ENCODE data around the gene U2AF2.

Gene U2AF2

GRCh38 chr19:55690109-55690768 lies 35.4 kb downstream of the U2AF2 start:
- no peak for DNase-seq

DNA sequence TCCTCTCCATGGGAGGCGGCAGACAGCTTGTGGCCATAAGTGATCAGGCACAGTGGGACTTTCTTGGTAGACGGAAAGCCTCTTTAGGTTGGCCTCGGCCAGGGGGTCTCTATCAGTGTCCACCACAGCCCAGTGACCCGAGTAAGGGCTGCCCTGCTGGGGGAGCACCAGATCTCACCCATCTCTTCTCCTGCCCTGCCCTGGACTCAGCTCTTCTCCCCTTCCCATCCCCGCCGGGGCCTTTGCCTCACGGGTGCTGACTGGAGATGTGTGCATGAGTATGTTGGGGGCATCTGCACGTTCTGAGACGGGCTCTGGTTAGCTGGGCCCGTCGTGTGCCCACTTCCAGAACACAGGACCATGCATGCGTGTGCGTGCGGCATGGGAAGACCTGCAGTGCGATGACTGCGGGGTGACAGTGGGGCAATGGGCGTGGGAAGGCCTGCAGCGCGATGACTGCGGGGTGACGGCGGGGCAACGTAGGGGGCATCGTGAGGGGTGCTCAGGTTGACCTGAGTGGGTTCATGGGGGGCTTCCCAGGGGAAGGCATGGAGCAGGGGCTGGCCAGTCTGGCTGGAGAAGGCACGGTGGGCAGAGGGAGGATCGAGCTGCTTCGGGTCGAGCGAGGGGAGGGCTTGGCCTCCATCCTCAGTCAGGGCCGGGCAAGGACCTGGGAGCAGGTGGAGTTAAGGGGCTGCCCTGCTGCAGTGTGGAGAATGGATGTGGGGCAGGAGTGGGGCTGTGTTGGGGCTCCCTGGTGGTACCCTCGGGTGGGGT lies 36.1 kb downstream of the U2AF2 start:
- DNase-seq: no peak

DNA sequence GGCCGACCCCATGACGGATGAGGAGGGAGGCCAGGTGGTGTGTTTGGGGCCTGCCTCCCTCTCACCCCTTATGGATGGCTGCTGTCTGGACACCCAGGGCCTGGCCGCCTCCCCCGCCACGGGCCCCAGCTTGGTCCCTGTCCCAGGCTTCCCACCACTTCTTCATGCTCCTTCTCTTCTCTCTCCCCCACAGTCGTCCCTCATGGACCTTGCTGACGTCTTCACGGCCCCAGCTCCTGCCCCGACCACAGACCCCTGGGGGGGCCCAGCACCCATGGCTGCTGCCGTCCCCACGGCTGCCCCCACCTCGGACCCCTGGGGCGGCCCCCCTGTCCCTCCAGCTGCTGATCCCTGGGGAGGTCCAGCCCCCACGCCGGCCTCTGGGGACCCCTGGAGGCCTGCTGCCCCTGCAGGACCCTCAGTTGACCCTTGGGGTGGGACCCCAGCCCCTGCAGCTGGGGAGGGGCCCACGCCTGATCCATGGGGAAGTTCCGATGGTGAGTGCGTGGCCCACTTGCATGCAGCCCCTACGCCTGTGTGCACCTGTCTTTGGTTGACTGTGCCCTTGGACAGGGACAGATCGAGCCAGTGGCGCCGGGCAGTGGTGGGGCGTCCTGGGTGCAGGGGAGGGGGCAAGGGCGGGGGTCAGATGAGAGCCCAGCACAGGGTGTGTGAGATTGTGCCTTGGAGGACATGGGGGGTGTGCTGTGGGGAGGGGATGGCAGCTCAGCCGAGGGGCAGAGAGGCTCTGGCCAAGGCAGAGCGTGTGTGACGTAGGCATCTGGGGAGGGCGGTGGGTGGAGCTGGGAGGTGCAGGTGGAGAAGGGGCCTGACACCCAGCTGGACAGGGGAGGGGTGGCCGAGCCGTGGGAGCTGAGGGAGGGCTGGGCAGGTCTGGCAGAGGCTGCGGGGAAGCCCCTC lies 37.0 kb downstream of the U2AF2 start:
- no peak for DNase-seq

DNA sequence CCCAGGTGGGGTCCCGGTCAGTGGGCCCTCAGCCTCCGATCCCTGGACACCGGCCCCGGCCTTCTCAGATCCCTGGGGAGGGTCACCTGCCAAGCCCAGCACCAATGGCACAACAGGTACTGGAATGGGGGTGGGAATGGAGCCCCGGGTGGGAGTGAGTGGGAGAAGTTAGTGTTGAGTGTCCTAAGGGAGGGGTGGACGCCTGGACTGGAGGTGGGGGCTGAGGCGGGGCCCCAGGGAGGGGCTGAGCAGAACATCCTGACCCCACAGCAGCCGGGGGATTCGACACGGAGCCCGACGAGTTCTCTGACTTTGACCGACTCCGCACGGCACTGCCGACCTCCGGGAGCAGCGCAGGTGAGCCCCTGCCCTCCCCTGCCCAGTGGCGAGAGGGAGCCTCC lies 37.8 kb downstream of the U2AF2 start:
- DNase-seq: no peak

DNA sequence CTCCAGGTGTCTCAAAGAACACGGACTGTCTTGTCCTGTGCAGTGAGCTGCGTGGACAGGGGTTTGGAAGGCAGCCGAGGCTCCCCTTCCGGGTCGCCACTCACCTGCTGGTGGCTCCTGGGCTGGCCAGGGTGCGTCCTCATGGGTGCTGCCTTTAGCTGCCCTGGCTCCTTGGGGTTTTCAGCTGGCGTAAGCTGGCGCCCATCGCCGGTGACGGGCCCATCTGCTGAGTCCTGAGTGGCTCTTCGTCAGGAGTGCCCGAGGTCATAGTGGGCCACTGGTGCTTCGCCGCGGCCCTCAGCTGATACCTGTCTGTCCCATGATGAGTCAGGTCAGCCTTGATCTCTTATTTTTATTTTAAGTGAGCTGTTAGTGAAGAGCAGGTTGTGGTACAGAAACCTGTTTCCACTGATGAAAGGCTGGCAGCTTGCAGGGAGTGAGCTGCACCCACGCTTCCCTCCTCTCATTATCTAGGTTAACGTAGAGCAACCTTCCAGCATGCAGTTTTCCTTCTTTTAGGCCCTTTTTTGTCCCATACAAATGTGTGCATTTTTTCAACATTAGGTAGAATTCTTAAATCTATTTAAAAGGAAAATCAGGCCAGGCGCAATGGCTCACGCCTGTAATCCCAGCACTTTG lies 38.6 kb downstream of the U2AF2 start:
- no peak for DNase-seq

DNA sequence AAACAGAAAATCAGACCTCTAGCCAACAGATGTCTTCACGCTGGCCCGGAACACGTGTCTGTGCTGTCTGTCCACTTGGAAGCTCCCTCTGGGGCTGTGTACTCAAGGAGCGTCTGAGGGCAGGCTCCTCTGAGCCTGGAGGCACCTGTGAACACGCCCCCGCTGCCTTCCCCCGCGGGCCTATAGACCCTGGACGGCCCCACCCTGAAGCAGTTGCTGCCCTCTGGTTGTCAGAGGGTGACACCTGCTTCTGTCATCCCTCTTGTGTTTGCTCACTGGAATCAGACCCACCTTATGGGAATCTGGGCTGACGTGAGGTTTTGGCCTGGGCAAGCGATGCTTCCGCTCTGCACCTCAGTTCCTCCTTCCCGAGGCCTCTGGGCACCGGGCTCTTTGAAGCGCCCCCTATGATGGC lies 39.4 kb downstream of the U2AF2 start:
- no peak for DNase-seq

DNA sequence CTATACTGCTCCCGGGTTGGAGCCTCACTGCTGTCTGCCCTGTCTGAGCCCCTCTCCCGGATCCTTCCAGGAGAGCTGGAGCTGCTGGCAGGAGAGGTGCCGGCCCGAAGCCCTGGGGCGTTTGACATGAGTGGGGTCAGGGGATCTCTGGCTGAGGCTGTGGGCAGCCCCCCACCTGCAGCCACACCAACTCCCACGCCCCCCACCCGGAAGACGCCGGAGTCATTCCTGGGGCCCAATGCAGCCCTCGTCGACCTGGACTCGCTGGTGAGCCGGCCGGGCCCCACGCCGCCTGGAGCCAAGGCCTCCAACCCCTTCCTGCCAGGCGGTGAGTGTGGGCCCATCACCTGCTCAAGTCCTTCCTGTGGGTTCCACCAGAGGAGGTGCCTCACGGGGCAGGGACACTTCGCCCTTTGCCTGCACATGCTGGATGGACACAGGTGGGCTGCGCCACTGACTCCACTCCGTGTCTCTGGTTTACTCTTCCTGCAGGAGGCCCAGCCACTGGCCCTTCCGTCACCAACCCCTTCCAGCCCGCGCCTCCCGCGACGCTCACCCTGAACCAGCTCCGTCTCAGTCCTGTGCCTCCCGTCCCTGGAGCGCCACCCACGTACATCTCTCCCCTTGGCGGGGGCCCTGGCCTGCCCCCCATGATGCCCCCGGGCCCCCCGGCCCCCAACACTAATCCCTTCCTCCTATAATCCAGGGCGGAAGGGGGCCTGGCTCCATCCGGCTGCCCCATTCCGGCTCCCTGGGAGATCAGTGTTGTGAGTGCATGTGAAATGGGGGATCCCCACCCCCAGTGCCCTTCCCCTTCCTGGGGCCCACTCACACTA lies 40.0 kb downstream of the U2AF2 start:
- no peak for DNase-seq

DNA sequence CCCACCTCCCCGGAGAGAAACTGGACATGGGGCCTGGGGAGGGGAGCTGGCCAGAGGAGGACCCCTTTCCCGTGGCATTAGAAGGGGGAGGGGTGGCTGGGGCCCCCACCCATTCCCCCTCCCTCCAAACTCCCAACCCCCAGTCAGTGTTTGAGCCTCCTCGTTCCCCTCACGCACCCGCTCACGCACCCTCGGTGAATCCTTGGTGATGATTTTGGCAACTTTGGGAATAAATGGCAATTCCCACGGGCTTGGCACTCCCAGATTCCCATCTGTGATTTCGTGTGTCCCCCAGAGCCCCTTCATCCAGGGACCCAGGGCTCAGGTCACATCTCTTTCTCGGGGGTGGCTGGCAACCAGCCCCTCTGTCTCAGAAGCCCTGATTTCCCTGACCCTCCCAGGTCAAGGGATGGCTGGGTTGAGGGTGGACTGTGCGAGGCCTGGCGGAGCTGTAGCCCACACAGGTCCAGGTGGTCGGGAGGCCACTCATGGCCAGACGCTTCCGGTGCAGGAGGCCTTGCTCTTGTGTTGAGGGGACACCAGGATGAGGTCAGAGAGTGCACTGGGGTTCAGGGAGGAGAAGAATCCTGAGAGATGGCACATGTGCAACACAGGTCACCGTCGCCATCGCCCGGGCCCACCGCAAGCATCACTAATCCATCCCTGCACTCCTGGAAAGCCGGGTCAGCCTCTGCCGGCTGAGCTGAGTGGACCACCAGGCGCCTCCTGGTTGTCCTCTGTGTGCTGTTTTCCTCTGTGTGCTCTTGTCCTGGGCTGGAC lies 40.9 kb downstream of the U2AF2 start:
- DNase-seq: no peak

- no peak for DNase-seq
Observed at GRCh38 chr19:55696301-55697068, 41.6 kb downstream of the U2AF2 start.

DNA sequence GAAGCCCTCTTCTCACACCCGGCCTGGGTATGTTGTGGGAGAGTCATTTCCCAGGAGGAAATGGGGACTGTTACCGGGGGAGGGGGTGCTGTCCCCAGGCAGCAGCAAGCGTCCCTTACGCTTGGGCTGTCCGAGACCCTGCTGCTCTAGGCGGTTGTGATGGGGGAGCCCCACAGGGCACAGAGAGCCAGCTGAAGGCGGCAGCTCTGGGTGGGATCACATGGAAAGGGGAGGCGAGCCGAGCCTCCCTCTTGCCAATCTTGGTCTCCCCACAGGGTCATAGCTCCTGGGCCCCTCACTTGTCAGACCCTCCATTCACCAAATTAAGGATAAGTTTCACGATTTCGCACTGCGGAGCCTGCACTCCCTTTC lies 42.2 kb downstream of the U2AF2 start:
- no peak for DNase-seq

DNA sequence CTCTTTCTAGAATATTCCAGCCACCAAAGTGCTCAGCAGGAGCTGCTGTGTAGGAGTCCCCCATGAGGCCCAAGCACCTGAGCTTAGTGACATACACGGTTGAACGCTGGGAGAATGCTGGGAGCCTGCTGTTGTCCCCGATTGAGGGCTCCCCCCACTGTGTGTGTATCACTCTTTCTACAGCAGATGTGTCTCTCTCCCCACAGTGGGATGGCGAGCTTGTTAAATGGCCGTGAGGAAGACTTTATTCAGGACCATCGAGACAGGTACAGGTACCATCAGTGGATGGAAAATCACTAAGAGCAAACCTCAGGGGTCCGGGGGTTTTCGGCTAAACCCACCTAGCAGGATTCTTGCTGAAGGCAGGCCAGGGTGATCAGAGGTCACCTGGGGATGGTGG lies 42.9 kb downstream of the U2AF2 start:
- no peak for DNase-seq

DNA sequence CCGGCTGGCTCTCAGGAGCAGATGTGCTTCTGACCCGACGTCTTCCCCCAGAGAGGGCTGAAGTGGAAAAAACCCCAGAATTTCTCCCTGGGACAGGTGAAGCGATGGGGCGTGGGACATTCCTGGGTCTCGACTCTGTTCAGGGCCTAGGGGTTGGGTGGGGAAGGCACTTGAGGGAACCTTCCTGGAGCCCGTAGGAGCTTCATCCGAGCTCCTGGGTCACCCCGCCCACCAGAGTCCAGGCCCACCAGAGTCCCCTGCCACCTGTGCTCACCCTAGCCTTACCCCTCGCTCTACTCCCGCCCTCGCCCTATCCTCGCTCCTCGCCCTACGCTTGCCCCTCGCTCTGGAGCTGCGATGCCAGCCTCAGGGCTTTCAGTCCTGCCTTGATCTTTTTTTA lies 43.4 kb downstream of the U2AF2 start:
- no peak for DNase-seq

- DNase-seq: no peak
Observed at GRCh38 chr19:55699221-55699620, 44.4 kb downstream of the U2AF2 start.

DNA sequence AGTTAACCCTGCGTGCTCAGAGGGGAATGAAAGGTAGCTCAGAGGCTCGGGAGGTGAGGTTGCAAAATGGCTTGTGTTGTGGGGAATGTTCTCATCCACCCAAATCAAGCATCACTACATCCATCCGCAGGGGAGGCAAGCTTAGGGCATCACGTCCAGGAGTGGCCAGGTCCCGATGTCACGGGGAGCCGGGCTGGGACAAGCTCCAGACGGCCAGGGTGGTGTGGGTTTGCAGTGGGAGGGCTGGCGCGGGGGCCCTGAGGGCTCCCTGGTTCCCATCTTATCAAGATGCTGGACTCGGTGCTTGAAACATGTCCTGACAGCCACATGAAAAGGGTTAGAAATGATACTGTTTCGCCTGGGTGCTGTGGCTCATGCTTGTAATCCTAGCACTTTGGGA lies 46.0 kb downstream of the U2AF2 start:
- no peak for DNase-seq

DNA sequence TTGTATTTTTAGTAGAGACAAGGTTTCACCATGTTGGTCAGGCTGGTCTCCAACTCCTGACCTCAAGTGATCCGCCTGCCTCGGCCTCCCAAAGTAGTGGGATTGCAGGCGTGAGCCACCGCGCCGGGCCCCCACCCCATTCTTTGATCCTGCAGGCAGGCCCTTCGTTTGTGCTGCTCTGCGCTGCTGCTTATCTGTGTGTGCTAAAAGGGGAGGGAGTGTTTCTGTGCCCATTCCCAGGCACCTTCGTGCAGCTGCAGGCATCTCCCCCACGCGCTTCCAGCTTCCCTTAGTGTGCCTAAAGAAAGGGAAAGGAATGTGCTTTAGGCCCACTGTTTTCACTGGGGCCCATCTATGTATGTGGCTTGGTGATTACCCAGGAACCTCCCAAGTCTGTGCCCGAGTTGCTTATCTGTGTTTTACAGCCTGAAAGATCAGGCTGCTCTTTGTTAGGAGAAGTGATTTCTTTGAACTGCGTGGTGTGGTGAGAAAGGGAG lies 47.3 kb downstream of the U2AF2 start:
- DNase-seq: no peak

- peak in 6 of 14 donors; percentile 1 to 29 (median 7) for DNase-seq
Observed at GRCh38 chr19:55703790-55704215, 49.0 kb downstream of the U2AF2 start.

GRCh38 chr19:55704494-55705245 lies 49.8 kb downstream of the U2AF2 start:
- no peak for DNase-seq

DNA sequence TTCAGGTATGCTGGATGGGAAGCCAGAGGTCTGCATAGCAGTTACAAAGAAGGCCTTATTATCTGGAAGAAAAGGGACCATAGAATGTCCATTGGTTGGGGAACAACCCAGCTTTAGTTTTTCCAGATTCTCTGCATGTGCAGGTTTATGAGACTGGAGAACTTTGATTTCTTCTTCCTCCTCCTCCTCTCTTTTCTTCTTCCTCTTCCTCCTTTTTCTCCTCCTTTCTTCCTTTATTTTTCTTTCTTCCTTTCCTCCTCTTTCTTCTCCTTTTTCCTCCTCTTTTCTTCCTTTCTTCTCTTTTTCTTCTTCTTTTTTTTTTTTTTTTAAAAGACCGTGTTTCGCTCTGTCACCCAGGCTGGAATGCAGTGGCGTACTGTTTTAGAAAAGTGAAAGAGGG lies 51.1 kb downstream of the U2AF2 start:
- no peak for DNase-seq

GRCh38 chr19:55711719-55712118 lies 56.9 kb downstream of the U2AF2 start:
- no peak for DNase-seq

Measured in C1 segment of cervical spinal cord (tissue), 14 donors.